ENCODE results near the gene RAB40C. TPM values are rescaled to one million over a fixed set of nuclear protein-coding genes. Genes with fewer than 3 reads are reported as not detected.
A peak's percentile ranks its signal among the peaks of the same experiment; 100 is the strongest.

RAB40C gene
- total and polyA plus RNA-seq, 9 of the 15 experiments (the other 6 are each of a cell fraction or from before 2014, with no cell fraction given): 0.17 to 23.4 (median 8.7) TPM

GRCh38 chr16:660459-661183 is 70.8 kb downstream of the RAB40C start (continued):
- no peak for TF ChIP-seq CHD7 (IDR thresholded peaks at IDR 0.05; ENCODE audit: low read depth, low read length)
- peak; percentile 83 for TF ChIP-seq RB1 (IDR thresholded peaks at IDR 0.05; ENCODE audit: low read depth)
- no peak for TF ChIP-seq POLR2H (tag; IDR thresholded peaks at IDR 0.05; ENCODE audit: low read depth)
- TF ChIP-seq FOXP1 (CRISPR knock-in tag; IDR thresholded peaks at IDR 0.05): 0 out of 2 replicates have a peak, but pooled peaks have one; percentile 66
- TF ChIP-seq THRA (IDR thresholded peaks at IDR 0.05): no peak
- TF ChIP-seq ETS1 (conservative IDR thresholded peaks at IDR 0.05; ENCODE audit: control insufficient read depth, low read depth, low read length): peak; percentile 51; the same call in 1 of the 2 replicates
- TF ChIP-seq SMARCE1 (IDR thresholded peaks at IDR 0.05): no peak
- peak in 1 of 3 experiments; percentile 75 for TF ChIP-seq YY1 (IDR thresholded peaks at IDR 0.05; ENCODE audit: borderline replicate concordance in 1 of 3, control insufficient read depth in 1 of 3, extremely low read depth in 1 of 3, insufficient read depth in 3 of 3, insufficient read length in 1 of 3, insufficient replicate concordance in 2 of 3, low read depth in 1 of 3, low read length in 2 of 3)
- 0 out of 2 replicates have a peak, but pooled peaks have one; percentile 28 for TF ChIP-seq ZBTB7A (IDR thresholded peaks at IDR 0.05; ENCODE audit: borderline replicate concordance, control insufficient read depth, low read depth, low read length)
- peak; percentile 60; the same call in 1 of the 2 replicates for TF ChIP-seq L3MBTL2 (IDR thresholded peaks at IDR 0.05)
- no peak for TF ChIP-seq CEBPB (tag; IDR thresholded peaks at IDR 0.05)
- no peak for TF ChIP-seq CCAR2 (IDR thresholded peaks at IDR 0.05; ENCODE audit: low read depth, low read length)
